GM19099 (cell line): Measurements from ENCODE around the gene KRT6A.

ENCODE experiments used
- POLR2A ChIP-seq: IDR thresholded peaks from 3 replicates; pipeline ENCODE4 v1.6.1; 2011; ENCODE audit warnings: low read depth; ENCODE audit not compliant: insufficient read length; ENCODE audit errors: extremely low read depth

The KRT6A gene

DNA sequence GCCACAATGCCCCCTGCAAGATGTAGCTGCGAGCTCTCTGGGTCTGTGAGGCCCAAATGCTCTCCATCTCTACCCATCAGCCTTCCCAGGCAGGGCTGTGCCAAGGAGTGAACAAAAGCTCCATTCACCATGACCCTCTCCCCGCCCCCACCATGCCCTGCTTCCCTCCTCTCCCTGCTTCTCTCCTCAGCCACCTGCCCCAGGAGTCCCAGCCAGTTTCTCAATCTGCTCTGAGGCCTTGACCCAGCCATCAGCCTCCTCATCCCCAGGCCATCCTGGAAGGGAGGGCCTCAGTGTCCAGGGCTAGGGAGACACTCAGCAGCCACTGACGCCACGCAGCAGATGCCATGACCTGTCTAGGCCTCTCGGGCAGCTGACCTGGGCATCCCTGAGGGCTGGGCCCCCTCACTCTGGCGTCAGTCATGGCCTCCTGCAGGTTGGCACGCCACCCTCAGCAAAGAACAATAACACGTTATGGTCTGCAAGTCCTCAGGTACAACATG lies 35.6 kb upstream of the KRT6A start:
- TF ChIP-seq POLR2A = no peak

DNA sequence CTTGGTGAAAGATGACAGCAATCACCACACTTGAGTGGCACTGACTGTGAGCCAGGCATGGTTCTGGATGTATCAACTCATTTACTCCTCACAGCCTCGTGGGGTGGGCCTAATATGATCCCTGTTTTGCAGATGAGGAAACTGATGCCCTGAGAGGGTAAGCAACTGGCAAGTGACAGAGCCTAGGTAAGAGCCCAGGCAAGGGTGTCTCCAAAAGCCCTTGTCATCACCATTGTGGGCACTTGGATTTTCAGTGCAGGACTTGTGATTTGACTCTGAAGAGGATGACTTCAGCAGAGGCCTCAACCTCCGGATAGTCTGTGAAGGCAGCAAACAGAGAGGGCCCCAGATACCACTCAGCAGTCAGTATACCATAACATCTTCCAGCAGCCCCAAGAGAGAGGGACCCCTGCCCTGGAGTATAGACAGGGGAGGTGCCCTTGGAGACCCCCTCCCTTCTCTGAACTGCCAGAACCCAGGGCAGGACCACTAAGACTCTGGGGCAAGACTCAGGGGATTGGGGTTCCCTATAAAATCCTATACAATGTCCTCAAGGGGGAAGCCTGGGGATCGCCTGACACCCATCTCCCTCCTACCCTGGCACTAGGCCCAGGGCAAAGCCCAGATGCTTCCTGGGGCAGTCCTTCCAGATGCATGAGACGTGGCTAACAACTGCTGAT lies 34.2 kb upstream of the KRT6A start:
- TF ChIP-seq POLR2A = no peak

DNA sequence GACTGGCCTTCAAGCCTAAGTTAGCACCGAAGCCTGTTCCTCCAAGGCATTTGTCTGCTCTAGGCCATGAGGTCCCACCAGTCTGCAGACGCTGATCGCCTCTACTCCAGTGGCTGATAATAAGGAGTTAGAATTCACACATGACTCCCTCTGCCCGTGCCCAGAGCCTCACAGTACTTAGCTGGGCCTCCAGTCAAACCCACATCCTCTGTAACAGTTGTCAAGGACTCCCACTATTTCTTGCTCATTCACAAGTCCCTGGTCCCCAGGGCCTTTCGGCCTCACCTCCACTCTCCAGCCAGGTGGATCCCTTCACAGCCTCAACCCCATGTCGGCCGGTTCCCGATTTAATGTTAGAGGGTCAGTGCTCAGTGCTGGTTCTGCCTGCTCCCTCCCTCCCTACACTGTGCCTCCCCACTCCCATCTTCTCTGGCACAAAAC lies 33.5 kb upstream of the KRT6A start:
- TF ChIP-seq POLR2A = no peak

DNA sequence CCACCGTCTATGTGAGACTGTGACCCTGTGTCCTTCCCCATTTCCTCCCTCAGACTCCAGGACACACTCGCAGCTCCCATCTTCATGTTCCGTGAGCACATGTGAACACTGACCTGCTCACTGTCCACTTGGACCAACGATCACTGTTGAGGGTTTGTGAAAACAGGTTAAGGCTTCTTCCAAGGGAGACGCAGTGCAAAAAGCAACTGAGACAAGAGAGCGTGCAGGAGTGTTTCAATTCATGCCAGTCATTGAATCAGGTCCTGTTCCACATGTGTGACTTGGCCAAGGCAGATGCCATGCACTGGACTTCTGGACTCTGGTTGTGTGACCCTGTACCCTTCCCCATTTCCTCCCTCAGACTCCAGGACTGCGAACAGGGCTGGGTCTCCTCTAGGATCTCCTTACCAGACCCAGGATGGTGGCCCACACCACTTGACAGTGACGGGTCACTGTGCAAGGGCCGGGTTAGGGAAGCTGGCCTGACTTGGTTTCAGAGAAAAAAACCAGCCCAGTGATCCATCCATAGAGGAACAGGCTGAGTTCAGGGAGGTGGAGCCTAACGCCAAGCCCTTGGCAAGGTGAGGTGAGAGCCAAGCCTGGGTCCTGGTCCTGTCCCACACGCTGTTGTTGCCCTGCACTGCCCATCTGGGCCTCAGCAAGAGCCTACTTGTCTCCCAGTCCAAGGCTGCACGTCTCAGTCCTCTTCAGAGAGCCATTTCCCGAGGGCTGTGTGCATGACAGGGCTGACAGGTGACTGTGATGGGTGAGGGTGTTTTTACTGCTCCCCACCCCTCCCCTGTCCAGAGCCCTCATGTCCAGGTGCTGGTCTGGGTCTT lies 32.8 kb upstream of the KRT6A start:
- TF ChIP-seq POLR2A = no peak

DNA sequence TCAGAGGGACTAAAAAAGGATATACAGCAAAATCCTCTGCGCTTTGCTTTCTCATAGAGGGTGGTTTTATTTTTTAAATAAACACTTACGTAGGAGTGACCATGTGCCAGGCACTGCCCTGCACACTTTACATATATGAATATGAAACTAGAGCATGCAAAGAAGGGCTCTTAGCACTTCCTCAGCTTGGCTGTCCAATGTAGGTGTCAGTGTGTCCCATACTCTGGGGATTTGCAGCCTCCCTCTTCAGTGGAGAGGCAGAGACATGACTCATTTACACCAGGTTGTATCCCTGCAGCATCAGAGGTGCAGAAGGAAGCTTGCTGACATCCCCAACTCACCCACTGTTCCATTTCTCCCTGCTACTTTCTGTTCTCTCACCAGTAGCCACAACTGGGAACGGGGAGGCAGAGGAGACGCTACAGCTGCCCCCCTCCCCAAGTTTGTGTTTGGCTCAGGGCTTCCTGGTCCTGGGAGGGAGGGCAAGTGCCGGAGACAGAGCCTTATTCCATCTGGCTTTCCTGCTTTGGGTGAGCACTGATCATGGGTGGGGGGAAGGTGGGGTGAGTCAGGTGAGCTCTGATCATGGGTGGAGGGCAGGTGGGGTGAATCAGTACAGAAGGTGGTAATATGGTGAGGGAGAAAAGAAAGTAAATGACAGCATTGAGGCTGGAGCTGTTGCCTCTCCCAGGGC lies 32.0 kb upstream of the KRT6A start:
- TF ChIP-seq POLR2A = no peak

DNA sequence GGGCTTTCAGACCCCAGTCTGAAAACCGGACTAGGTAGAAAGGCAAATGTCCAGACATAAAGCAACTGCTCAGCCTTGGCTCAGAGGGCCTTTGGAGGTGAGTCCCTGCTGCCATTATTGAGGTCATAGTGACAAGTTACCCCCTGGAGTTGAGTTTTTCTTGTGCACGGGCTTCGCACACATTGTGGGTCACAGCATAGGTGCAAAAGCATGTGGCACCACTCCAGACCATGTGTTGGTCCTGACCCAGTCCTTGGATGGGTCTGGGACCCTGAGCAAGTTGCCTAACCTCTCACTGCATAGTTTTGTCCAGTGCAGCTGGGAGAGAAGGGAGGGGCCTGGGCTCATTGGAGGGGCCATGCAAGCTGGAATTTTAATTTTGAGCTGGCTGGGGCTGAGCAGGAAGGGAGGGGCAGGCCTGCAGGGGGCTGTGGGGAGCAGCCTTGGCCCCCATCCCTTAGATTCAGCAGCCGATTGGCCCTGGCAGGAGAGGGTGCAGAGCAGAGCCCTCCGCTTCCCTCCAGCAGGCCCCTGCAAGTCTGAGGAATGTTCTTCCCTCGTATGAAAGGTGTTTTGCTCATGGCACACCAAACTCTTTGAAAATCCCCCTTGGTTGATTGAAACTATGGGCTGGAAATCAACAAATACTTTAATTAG lies 31.3 kb upstream of the KRT6A start:
- no peak for TF ChIP-seq POLR2A

DNA sequence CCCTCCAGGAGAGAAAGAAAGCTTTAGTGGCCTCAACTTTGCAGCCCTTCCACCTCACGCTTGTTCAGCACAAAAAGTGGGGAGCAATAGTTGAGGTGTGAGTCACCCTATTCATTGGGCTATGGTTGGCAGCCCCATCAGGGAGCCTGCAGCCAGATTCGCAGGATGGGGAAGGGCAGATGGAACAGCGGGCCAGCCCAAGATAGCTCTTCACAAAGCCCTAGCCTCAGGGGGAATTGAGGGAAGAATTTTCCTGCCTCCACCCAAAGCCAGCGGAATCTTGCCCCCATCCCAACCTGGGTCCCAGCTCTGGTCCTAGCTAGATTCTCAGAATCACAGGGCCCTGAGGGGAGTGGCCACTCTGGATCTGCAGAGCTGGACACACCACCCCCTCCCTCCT lies 30.8 kb upstream of the KRT6A start:
- TF ChIP-seq POLR2A = no peak

DNA sequence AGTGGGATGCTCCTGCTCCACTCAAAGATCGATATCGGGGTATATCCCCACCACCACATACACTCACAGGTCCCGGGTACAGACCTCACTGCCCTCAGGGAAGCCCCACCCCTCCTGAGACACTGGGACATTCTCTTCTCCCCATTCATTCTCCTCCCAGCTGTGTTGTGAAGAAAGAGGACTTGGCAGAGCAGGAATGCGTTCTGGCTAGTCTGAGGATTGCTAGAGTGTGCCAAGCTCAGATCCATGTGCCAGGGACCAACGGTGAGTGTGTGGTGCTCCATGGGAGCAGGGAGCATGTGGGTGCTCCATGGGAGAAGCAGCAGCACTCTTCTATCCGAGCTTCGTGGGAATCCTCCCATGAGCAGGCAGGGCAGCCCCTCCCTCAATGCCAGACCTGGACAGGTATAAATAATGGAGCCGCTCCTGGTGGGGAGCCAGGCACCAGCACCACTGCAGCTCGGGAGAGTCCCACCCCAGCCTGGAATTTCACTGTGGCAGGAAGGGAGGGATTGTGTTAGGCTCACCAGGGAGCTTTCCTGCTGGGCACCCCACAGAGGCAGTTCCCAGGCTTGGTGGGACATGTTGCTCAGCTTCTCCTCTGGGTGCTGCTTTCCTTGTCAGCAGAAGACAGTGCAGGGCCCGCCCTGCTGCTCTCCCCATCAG lies 29.4 kb upstream of the KRT6A start:
- TF ChIP-seq POLR2A = no peak

DNA sequence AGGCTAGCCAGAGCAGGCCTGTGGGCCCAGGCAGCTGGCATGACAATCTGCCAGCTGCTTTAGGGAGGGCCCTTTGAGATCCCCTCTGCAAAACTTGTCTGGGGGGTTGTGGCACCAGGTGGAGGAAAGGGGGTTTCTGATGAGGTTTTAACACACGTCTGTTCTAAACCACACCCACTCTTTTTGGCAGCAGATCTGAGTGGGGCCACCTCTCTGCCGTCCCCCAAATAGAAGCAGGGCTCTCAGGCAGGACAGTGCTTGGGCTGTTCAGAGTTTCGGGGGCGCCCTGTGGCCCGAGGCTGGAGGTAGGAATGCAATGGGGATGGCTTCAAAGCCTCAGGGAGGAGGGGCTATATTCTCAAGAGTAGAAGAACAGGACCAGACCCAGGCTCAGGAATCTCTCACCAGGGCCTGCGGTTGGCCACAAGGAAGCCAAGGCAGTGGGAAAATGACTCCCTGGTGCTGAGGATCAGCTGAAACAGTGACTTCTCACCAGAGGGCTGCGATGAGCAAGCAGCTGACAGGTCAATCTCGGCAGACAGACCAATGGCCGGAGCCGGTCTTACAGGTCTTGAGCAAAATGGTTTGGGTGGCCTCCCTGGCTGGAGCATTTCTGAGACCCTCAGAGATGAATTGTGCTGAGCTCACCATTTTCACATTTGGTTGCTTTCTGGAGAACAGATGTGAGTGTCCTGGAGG lies 28.7 kb upstream of the KRT6A start:
- TF ChIP-seq POLR2A = no peak

DNA sequence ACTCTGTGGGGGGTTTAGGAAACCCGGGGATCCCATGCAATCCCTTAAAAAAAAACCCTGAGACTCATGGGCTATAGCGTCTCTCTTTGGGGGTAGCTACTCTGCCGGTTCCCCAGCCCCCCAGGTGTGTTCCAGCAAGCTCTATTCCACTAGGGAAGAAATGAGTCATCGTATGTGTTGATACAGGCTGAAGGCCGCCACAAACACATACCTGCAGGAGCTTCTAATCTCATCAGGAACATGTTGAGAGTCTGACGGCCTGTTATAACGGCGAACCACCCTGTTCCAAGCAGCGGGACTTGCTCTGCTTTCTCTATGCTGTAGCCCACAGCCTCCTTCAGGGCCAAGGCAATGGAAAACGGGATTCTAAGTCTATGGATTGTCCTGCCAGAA lies 28.1 kb upstream of the KRT6A start:
- no peak for TF ChIP-seq POLR2A

DNA sequence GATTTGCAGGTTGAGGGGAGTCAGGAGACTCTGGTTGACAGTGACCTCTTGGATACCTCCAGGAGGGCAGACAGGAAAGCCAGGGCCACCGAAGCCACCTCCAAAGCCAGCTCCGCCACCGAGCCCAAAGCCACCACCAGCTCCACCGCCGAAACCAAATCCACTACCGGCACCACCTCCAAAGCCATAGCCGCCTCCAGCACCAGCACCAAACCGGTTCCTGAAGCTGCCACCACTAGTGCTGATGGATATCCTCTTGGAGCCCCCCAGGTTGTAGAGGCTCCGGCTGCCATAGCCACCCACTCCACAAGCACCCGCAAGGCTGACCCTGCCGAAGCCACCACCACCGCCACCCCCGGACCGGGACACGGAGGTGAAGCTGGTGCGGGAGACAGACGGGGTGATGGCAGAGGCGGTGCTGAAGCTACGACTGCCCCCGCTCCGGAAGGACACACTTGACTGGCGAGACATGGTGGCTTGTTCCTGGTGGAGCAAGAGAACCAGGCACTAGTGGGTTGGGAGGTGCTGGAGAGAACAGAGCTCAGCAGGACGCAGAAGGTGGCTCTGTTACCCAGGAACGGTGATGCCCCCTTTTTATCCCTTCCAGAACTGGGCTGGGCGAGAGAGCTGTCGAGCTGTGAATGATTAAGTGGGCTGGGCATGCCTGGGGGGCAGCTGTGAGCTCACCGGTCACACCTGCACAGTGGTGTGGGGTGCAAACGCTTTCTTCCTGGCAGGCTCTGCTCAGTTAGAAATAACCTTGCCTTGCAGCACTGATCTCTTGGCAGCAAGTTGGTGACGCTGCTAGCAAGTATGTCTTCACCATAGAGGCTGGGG lies 27.0 kb upstream of the KRT6A start, which contains the start of gene KRT5:
TSS of gene KRT5 (minus strand) at position 569 of the 837 bp plus-strand sequence. CDS start at position 471, 98 bp downstream.
- no peak for TF ChIP-seq POLR2A

DNA sequence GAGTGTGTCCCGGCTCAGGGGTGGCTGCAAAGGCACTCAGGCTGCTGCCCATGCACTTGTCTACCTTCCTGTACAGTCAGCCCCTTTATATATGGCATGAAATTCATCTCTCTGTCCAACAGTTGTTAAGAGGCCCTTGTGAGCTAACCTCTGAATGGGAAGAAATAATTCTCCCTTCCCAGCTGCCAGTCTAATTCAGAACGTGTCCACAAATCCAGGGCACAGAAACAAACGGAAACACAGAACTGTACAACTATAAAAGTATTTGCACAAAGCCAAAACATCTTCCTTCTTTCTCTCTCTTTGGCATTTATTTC lies 26.3 kb upstream of the KRT6A start:
- TF ChIP-seq POLR2A = no peak
